Fibroblast of upper back skin (primary cell): ENCODE measurements around the gene KICS2.
"Not testable (repeated sequence)": the region's sequence is repeated elsewhere in the genome, so short reads cannot be mapped to it uniquely, and the experiment has no call there.

Source experiments
- DNase-seq: peaks from one replicate; pipeline ENCODE4 v3.0.0-alpha.2; 2013

The KICS2 gene

GRCh38 chr12:64222009-64222765, at the start of gene KICS2:
Gene KICS2, minus strand, starts transcription at chr12:64222296. Its CDS starts 59 bp downstream, at chr12:64222237.
- peak; percentile 91 for DNase-seq

GRCh38 chr12:64270411-64270810, 48.3 kb upstream of the KICS2 start:
- no peak for DNase-seq

- no peak for DNase-seq
Measured at GRCh38 chr12:64269161-64269560, 47.1 kb upstream of the KICS2 start.

- no peak for DNase-seq
Measured at GRCh38 chr12:64268409-64268808, 46.3 kb upstream of the KICS2 start.

GRCh38 chr12:64265839-64266238, 43.7 kb upstream of the KICS2 start:
- no peak for DNase-seq

- no peak for DNase-seq
Measured at GRCh38 chr12:64261813-64262212, 39.7 kb upstream of the KICS2 start.

- peak; percentile 12 for DNase-seq
Measured at GRCh38 chr12:64258576-64258975, 36.5 kb upstream of the KICS2 start.

GRCh38 chr12:64256166-64256800, 34.2 kb upstream of the KICS2 start:
- peak; percentile 72 for DNase-seq

- no peak for DNase-seq
Measured at GRCh38 chr12:64255249-64255648, 33.2 kb upstream of the KICS2 start.

GRCh38 chr12:64253356-64253755, 31.3 kb upstream of the KICS2 start:
- no peak for DNase-seq

- DNase-seq, result peak; percentile 61
Measured at GRCh38 chr12:64252681-64253080, 30.6 kb upstream of the KICS2 start.

GRCh38 chr12:64243809-64244208, 21.7 kb upstream of the KICS2 start:
- DNase-seq, result no peak

GRCh38 chr12:64240781-64241180, 18.7 kb upstream of the KICS2 start:
- peak; percentile 25 for DNase-seq

GRCh38 chr12:64237382-64237781, 15.3 kb upstream of the KICS2 start:
- no peak for DNase-seq

GRCh38 chr12:64236549-64236948, 14.5 kb upstream of the KICS2 start:
- peak; percentile 47 for DNase-seq

- DNase-seq, result peak; percentile 11
Measured at GRCh38 chr12:64232196-64232595, 10.1 kb upstream of the KICS2 start.

GRCh38 chr12:64229796-64230195, 7.7 kb upstream of the KICS2 start:
- DNase-seq, result no peak

GRCh38 chr12:64229240-64229639, 7.1 kb upstream of the KICS2 start:
- DNase-seq, result no peak

- no peak for DNase-seq
Measured at GRCh38 chr12:64225626-64226025, 3.5 kb upstream of the KICS2 start.

GRCh38 chr12:64221651-64222008, 466 bp downstream of the KICS2 start:
- peak; percentile 79 for DNase-seq

GRCh38 chr12:64220046-64220445, 2.0 kb downstream of the KICS2 start:
- no peak for DNase-seq

- DNase-seq, result no peak
Measured at GRCh38 chr12:64219145-64219544, 3.0 kb downstream of the KICS2 start.

GRCh38 chr12:64218597-64218996, 3.5 kb downstream of the KICS2 start:
- DNase-seq, result no peak

GRCh38 chr12:64217643-64218042, 4.5 kb downstream of the KICS2 start:
- DNase-seq, result not testable (repeated sequence)

- no peak for DNase-seq
Measured at GRCh38 chr12:64216239-64216638, 5.9 kb downstream of the KICS2 start.
